Ovary (tissue), 3 donors: ENCODE results near the gene NTRK2.

Experiments used
- CTCF ChIP-seq, 3 donors: fragments of 450-650 bp in 2 of 3; fragments of 200-600 bp in 1 of 3; IDR thresholded peaks; one replicate each; pipeline versions ENCODE4 v1.5.1 to v1.8.0; 2016 to 2022; ENCODE audit warnings: antibody characterized with exemption in 3 of 3, mild to moderate bottlenecking in 1 of 3
- EP300 ChIP-seq: sonication (generic); formaldehyde crosslinking; IDR thresholded peaks from one replicate; pipeline ENCODE4 v1.6.1; 2017; ENCODE audit warnings: antibody characterized with exemption
- POLR2A ChIP-seq: fragments of 450-650 bp; IDR thresholded peaks from one replicate; pipeline ENCODE4 v1.6.1; 2017; ENCODE audit warnings: antibody characterized with exemption, mild to moderate bottlenecking, moderate library complexity
- donor health status: DM: no; HTN: no; CAD: no.

- TF ChIP-seq CTCF (IDR thresholded peaks at IDR 0.05) = no peak
- TF ChIP-seq EP300 = no peak
- no peak for TF ChIP-seq POLR2A
Observed at GRCh38 chr9:84671586-84672521, 2.3 kb downstream of the NTRK2 start.
